Measurements from ENCODE around the gene INPP4B. TPM values are rescaled to one million over a fixed set of nuclear protein-coding genes. Genes with fewer than 3 reads are reported as not detected.

The INPP4B gene
- total RNA-seq, 1 experiment from 2014 or later: 14.3 TPM

DNA sequence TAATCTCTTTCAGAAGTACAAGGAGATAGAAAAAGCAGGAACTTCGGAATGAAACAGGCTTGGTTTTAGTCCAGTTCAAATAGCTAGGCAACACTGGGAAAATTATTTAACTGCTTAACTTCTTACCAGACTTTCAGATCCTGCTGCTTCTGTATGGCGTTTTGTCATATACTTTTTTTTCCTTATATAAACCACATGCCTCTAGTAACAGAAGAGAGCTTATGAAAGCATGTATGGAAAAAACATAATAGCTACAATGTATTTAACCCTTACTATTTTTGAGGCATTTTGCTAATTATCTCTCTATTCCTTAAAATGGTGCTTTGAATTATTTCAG is 439.6 kb downstream of the INPP4B start:
- RAD21 ChIA-PET (ENCODE audit: low non-redundant PET in 1 of 2, low total read pairs in 2 of 2, uncharacterized antibody in 2 of 2, unreplicated experiment in 2 of 2): no interaction called here
- Histone ChIP-seq H3K4me3 (replicated peaks in 1 of 2; ENCODE audit: low read depth in 1 of 2, low read length in 2 of 2) (peak overlapping the region; percentile 61 to 63), H4K20me1 (ENCODE audit: insufficient read depth) (no peaks in the 10 kb centered on the region), H3K27ac (ENCODE audit: low read depth, low read length) (peak overlapping the region; percentile 88), H3K4me1 (ENCODE audit: control insufficient read depth in 1 of 2, insufficient read depth in 2 of 2, low read length in 2 of 2) (peaks cover 60 to 75% of the 10 kb centered on the region in 2 experiments), H3K9me2 (ENCODE audit: insufficient read depth) (no peaks in the 10 kb centered on the region), H3K9ac (ENCODE audit: low read length) (peak overlapping the region; percentile 71), H2AFZ (ENCODE audit: low read depth, low read length, poor library complexity, severe bottlenecking) (peak overlapping the region; percentile 59), H3K9me3 (ENCODE audit: control insufficient read depth in 1 of 2, insufficient read depth in 1 of 2, low read depth in 1 of 2, low read length in 2 of 2) (no peaks in the 10 kb centered on the region), H3K79me2 (ENCODE audit: insufficient read depth, low read length) (peaks cover 4% of the 10 kb centered on the region; the same call in 1 of the 2 replicates), H3K36me3 (ENCODE audit: control insufficient read depth in 1 of 2, insufficient read depth in 2 of 2, low read length in 2 of 2) (no peaks in the 10 kb centered on the region), H3K4me2 (ENCODE audit: low read length) (peak overlapping the region; percentile 90), H3K27me3 (ENCODE audit: insufficient read depth, low read length) (no peaks in the 10 kb centered on the region)
- ATAC-seq (no peak), DNase-seq (ENCODE audit: low read depth, low spot score) (no peak)
- intact Hi-C loops (cut with micrococcal nuclease): no loop called here
- POLR2A ChIA-PET: interaction anchor here (1.2 kb wide), 1 partner anchor 10 kb away, joined by 4 read pairs; no protein-coding TSS in a partner anchor
- CTCF ChIA-PET: no interaction called here
- TF ChIP-seq ELF1 (IDR thresholded peaks at IDR 0.05; ENCODE audit: borderline replicate concordance, low read depth) (no peak), EZH2phosphoT487 (IDR thresholded peaks at IDR 0.05; ENCODE audit: borderline replicate concordance) (no peak), POLR2AphosphoS5 (IDR thresholded peaks at IDR 0.05; ENCODE audit: low read depth, low read length) (no peak), SP1 (IDR thresholded peaks at IDR 0.05; ENCODE audit: low read depth) (no peak), EGR1 (IDR thresholded peaks at IDR 0.05; ENCODE audit: low read depth) (no peak), CTCF (IDR thresholded peaks at IDR 0.05 in 2 of 3, conservative IDR thresholded peaks at IDR 0.05 in 1 of 3; ENCODE audit: borderline replicate concordance in 1 of 3, insufficient read depth in 1 of 3, low read depth in 2 of 3, low read length in 2 of 3) (no peak), ZFX (IDR thresholded peaks at IDR 0.05) (no peak), RAD21 (IDR thresholded peaks at IDR 0.05; ENCODE audit: low read depth) (no peak), EZH2 (IDR thresholded peaks at IDR 0.05) (no peak), SIN3A (IDR thresholded peaks at IDR 0.05; ENCODE audit: low read depth) (no peak), TCF7L2 (IDR thresholded peaks at IDR 0.05; ENCODE audit: borderline replicate concordance, extremely low read depth, insufficient read depth, insufficient read length) (no peak), CBX3 (IDR thresholded peaks at IDR 0.05; ENCODE audit: low read depth) (no peak), SRF (IDR thresholded peaks at IDR 0.05; ENCODE audit: low read depth) (no peak), FOSL1 (IDR thresholded peaks at IDR 0.05; ENCODE audit: low read depth) (no peak), ZNF274 (IDR thresholded peaks at IDR 0.05; ENCODE audit: low read depth, low read length) (no peak)
- TF ChIP-seq, protein P1, sequence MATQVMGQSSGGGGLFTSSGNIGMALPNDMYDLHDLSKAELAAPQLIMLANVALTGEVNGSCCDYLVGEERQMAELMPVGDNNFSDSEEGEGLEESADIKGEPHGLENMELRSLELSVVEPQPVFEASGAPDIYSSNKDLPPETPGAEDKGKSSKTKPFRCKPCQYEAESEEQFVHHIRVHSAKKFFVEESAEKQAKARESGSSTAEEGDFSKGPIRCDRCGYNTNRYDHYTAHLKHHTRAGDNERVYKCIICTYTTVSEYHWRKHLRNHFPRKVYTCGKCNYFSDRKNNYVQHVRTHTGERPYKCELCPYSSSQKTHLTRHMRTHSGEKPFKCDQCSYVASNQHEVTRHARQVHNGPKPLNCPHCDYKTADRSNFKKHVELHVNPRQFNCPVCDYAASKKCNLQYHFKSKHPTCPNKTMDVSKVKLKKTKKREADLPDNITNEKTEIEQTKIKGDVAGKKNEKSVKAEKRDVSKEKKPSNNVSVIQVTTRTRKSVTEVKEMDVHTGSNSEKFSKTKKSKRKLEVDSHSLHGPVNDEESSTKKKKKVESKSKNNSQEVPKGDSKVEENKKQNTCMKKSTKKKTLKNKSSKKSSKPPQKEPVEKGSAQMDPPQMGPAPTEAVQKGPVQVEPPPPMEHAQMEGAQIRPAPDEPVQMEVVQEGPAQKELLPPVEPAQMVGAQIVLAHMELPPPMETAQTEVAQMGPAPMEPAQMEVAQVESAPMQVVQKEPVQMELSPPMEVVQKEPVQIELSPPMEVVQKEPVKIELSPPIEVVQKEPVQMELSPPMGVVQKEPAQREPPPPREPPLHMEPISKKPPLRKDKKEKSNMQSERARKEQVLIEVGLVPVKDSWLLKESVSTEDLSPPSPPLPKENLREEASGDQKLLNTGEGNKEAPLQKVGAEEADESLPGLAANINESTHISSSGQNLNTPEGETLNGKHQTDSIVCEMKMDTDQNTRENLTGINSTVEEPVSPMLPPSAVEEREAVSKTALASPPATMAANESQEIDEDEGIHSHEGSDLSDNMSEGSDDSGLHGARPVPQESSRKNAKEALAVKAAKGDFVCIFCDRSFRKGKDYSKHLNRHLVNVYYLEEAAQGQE (IDR thresholded peaks at IDR 0.05; ENCODE audit: low read depth): no peak
- TF ChIP-seq, protein P2, sequence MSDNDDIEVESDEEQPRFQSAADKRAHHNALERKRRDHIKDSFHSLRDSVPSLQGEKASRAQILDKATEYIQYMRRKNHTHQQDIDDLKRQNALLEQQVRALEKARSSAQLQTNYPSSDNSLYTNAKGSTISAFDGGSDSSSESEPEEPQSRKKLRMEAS (IDR thresholded peaks at IDR 0.05): no peak
- TF ChIP-seq, protein P3, sequence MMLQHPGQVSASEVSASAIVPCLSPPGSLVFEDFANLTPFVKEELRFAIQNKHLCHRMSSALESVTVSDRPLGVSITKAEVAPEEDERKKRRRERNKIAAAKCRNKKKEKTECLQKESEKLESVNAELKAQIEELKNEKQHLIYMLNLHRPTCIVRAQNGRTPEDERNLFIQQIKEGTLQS (IDR thresholded peaks at IDR 0.05): no peak
- no TSS peak for BruUV-seq (replicated peaks)
